ENCODE measurements around the gene TRMT10C.
A peak's percentile ranks its signal among the peaks of the same experiment; 100 is the strongest.
"Not testable (repeated sequence)": the region's sequence is repeated elsewhere in the genome, so short reads cannot be mapped to it uniquely, and the experiment has no call there.

Gene TRMT10C

DNA sequence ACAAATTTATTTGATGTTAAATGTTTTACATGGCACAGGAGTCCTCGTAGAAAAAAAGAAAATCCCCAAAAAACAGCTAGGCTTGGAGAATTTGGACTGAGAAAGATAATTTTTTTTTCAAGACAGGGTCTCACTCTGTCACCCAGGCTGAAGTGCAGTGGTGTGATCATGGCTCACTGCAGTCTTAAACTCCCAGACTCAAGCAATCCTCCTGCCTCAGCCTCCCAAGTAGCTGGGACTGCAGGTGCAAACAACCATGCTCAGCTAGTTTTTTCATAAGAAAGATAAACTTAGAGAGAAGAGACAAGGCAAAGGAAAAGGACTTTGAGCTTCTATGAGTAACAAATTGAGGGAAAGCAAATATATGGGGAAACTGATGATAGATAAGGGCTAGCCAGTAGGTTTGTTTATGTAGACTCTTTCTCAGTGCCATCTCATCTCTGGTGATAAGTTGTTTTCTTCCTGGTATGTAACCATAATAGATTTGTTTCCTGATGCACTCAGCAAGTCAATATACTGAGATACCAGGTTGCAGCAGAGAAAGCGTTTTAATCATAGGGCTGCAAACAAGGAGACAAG, 13.1 kb upstream of the TRMT10C start:
- no peak for DNase-seq (ENCODE audit: low read depth, low spot score)
- H3K27me3 ChIP-seq (ENCODE audit: control insufficient read depth, insufficient read depth, low read length), result no peaks in the 10 kb centered on the region
- no peak overlapping the region for H3K27ac ChIP-seq (ENCODE audit: low read length)
- no CpG with 5 or more reads among the region's 2 CpGs for WGBS (ENCODE audit: insufficient coverage, insufficient read length)
- no peaks in the 10 kb centered on the region for H3K36me3 ChIP-seq (ENCODE audit: control insufficient read depth, insufficient read depth, low read length)
- no peak overlapping the region for H3K4me3 ChIP-seq (ENCODE audit: low read length)
- H3K9me3 ChIP-seq (ENCODE audit: control insufficient read depth, insufficient read depth, low read length), result no peaks in the 10 kb centered on the region
- no peaks in the 10 kb centered on the region for H3K4me1 ChIP-seq (ENCODE audit: control insufficient read depth, insufficient read depth, low read length)

DNA sequence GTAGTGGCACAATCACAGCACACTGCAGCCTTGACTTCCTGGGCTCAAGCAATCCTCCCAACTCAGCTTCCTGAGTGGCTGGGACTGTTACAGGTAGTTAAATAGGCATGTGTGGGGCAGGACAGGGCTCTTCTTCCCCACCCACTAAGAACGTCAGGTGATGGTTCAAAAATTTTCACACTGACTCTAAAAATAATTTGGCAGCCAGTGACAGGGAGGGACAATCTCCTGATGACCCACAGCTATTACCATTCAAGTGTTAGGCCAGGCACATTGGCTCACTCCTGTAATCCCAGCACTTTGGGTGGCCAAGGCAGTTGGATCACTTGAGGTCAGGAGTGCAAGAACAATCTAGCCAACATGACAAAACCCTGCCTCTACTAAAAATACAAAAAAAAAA, 12.2 kb upstream of the TRMT10C start:
- Histone ChIP-seq H3K36me3 (ENCODE audit: control insufficient read depth, insufficient read depth, low read length) (no peaks in the 10 kb centered on the region), H3K9me3 (ENCODE audit: control insufficient read depth, insufficient read depth, low read length) (no peaks in the 10 kb centered on the region), H3K27me3 (ENCODE audit: control insufficient read depth, insufficient read depth, low read length) (no peaks in the 10 kb centered on the region), H3K4me3 (ENCODE audit: low read length) (no peak overlapping the region), H3K27ac (ENCODE audit: low read length) (no peak overlapping the region), H3K4me1 (ENCODE audit: control insufficient read depth, insufficient read depth, low read length) (no peaks in the 10 kb centered on the region)
- no peak for DNase-seq (ENCODE audit: low read depth, low spot score)
- no CpG with 5 or more reads among the region's 1 CpG for WGBS (ENCODE audit: insufficient coverage, insufficient read length)

DNA sequence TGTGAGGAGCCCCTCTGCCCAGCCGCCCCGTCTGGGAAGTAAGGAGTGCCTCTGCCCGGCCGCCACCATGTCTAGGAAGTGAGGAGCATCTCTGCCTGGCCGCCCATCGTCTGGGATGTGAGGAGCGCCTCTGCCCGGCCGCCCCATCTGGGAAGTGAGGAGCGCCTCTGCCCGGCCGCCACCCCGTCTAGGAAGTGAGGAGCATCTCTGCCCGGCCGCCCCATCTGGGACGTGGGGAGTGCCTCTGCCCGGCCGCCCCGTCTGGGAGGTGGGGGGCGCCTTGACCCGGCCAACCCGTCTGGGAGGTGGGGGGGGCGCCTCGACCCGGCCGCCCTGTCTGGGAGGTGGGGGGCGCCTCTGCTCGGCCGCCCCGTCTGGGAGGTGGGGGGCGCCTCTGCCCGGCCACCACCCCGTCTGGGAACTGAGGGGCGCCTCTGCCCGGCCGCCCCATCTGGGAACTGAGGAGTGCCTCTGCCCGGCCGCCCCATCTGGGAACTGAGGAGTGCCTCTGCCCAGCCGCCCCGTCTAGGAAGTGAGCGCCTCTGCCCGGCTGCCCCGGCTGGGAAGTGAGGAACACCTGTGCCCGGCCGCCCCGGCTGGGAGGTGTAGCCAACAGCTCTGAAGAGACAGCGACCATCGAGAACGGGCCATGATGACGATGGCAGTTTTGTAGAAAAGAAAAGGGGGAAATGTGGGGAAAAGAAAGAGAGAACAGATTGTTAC, 10.1 kb upstream of the TRMT10C start:
- not testable (repeated sequence) for H3K36me3 ChIP-seq (ENCODE audit: control insufficient read depth, insufficient read depth, low read length); H3K27ac ChIP-seq (ENCODE audit: low read length); DNase-seq (ENCODE audit: low read depth, low spot score); H3K27me3 ChIP-seq (ENCODE audit: control insufficient read depth, insufficient read depth, low read length); H3K4me3 ChIP-seq (ENCODE audit: low read length); H3K4me1 ChIP-seq (ENCODE audit: control insufficient read depth, insufficient read depth, low read length); H3K9me3 ChIP-seq (ENCODE audit: control insufficient read depth, insufficient read depth, low read length)
- WGBS (ENCODE audit: insufficient coverage, insufficient read length), result no CpG with 5 or more reads among the region's 50 CpGs

DNA sequence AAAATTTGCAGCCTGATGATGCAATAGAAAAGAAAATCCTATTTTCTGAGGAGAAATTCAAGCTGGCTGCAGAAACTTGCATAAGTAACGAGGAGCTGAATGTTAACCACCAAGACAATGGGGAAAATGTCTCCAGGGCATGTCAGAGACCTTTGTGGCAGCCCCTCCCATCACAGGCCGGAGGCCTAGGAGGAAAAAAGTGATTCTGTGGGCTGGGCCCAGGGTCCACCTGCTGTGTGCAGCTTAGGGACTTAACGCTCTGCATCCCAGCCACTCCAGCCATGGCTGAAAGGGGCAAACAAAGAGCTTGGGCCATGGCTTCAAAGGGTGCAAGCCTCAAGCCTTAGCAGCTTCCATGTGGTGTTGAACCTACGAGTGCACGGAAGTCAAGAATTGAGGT, 8.3 kb upstream of the TRMT10C start:
- not testable (repeated sequence) for H3K9me3 ChIP-seq (ENCODE audit: control insufficient read depth, insufficient read depth, low read length); H3K27me3 ChIP-seq (ENCODE audit: control insufficient read depth, insufficient read depth, low read length); H3K4me1 ChIP-seq (ENCODE audit: control insufficient read depth, insufficient read depth, low read length); H3K36me3 ChIP-seq (ENCODE audit: control insufficient read depth, insufficient read depth, low read length); H3K4me3 ChIP-seq (ENCODE audit: low read length); DNase-seq (ENCODE audit: low read depth, low spot score); H3K27ac ChIP-seq (ENCODE audit: low read length)
- no CpG with 5 or more reads among the region's 5 CpGs for WGBS (ENCODE audit: insufficient coverage, insufficient read length)

DNA sequence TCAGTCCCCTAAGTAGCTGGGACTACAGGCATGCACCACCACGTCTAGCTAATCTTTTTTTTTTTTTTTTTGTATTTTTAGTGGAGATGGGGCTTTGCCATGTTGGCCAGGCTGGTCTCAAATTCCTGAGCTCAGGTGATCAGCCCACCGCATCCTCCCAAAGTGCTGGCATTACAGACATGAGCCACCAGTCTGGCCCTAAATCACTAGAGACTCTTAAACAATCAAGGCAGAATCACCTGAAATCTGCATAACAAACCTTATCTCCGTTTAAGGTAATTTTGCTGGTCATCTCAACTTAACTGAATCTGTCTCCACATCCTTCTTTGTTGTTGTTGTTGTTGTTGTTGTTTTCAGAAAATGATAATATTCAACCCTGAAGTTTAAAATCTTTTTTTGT, 5.6 kb upstream of the TRMT10C start:
- Histone ChIP-seq H3K4me1 (ENCODE audit: control insufficient read depth, insufficient read depth, low read length) (no peaks in the 10 kb centered on the region), H3K9me3 (ENCODE audit: control insufficient read depth, insufficient read depth, low read length) (no peaks in the 10 kb centered on the region), H3K4me3 (ENCODE audit: low read length) (no peak overlapping the region), H3K36me3 (ENCODE audit: control insufficient read depth, insufficient read depth, low read length) (no peaks in the 10 kb centered on the region), H3K27me3 (ENCODE audit: control insufficient read depth, insufficient read depth, low read length) (no peaks in the 10 kb centered on the region), H3K27ac (ENCODE audit: low read length) (no peak overlapping the region)
- peak; percentile 22 for DNase-seq (ENCODE audit: low read depth, low spot score)
- WGBS (ENCODE audit: insufficient coverage, insufficient read length), result no CpG with 5 or more reads among the region's 3 CpGs

DNA sequence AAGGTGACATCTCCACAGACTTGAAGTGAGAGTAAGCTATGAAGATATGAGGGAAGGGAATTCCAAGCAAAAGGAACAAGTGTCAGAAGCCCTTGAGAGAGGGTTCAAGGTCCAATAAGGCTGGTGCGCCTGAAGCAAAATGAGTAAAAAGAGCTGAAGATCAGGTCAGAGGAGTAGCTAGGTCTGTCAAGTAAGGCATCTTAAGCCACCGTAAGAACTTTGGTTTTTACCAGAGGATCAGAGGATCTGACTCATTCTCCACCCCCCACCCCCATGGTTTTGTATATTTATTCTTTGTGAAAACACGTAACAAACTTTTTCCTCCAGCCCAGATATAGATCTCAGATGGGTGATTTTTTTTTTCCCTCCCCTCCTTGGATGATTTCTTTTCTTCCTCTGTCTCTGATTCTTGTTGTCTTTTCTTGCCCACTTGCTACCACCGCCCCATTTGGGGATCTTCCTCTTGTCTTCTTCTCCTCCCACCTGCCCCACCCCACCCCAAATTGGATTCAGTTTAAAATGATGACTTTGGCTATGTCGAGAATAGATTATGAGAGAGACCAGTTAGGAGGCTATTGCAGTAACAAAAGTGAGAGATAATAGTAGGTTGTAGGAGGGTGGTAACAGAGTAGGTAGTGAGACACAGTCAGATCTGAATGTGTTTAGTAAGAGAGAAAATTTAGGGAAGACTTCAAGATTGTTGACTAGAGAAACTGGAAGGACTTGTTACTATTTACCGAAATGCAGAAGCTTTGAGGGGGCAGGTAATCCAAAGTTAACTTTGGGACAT, 6.1 kb downstream of the TRMT10C start:
- no peak for DNase-seq (ENCODE audit: low read depth, low spot score)
- Histone ChIP-seq H3K4me1 (ENCODE audit: control insufficient read depth, insufficient read depth, low read length) (no peaks in the 10 kb centered on the region; the same call in 1 of the 2 replicates), H3K27ac (ENCODE audit: low read length) (no peak overlapping the region), H3K4me3 (ENCODE audit: low read length) (no peak overlapping the region), H3K27me3 (ENCODE audit: control insufficient read depth, insufficient read depth, low read length) (no peaks in the 10 kb centered on the region), H3K9me3 (ENCODE audit: control insufficient read depth, insufficient read depth, low read length) (no peaks in the 10 kb centered on the region), H3K36me3 (ENCODE audit: control insufficient read depth, insufficient read depth, low read length) (no peaks in the 10 kb centered on the region; the same call in 1 of the 2 replicates)
- WGBS (ENCODE audit: insufficient coverage, insufficient read length), result no CpG with 5 or more reads among the region's 6 CpGs

DNA sequence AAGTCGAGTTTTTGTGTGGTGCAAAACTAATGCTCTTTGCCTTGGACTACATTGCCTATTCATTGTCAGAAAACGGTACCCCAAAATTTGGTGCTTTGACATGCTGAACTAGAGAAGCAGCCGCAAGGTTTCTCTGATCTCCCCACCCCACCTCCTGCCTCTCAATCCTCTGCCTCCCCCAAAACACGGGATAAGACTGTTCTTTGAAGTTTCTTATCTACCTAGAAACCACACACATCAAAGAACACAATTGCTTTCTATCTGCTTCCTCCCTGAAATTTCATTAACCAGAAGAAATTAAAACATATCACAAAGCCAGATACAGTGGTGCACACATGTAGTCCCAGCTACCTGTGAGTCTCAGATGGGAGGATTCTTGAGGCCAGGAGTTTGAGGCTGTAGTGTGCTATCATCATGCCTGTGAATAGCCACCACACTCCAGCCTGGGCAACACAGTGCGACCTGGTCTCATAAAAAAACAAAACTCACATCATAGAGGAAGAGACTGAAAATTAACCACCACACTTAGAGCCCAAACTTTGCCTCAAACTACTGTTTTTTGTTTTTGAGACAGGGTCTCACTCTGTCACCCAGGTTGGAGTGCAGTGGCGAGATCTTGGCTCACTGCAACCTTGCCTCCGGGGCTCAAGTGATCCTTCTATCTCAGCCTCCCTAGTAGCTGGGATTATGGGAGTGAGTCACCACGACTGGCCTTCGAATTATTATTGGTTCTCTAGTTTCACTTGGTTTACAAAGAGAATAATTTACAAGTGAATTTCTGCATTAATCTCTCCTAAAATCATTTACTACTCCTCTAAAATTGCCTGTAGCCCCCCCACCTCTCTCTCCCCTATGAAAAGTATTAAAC, 9.6 kb downstream of the TRMT10C start:
- H3K36me3 ChIP-seq (ENCODE audit: control insufficient read depth, insufficient read depth, low read length), result no peaks in the 10 kb centered on the region
- no peaks in the 10 kb centered on the region for H3K4me1 ChIP-seq (ENCODE audit: control insufficient read depth, insufficient read depth, low read length)
- no peak for DNase-seq (ENCODE audit: low read depth, low spot score)
- H3K27ac ChIP-seq (ENCODE audit: low read length), result no peak overlapping the region
- no peaks in the 10 kb centered on the region for H3K9me3 ChIP-seq (ENCODE audit: control insufficient read depth, insufficient read depth, low read length)
- WGBS (ENCODE audit: insufficient coverage, insufficient read length), result no CpG with 5 or more reads among the region's 9 CpGs
- no peak overlapping the region for H3K4me3 ChIP-seq (ENCODE audit: low read length)
- H3K27me3 ChIP-seq (ENCODE audit: control insufficient read depth, insufficient read depth, low read length), result no peaks in the 10 kb centered on the region

DNA sequence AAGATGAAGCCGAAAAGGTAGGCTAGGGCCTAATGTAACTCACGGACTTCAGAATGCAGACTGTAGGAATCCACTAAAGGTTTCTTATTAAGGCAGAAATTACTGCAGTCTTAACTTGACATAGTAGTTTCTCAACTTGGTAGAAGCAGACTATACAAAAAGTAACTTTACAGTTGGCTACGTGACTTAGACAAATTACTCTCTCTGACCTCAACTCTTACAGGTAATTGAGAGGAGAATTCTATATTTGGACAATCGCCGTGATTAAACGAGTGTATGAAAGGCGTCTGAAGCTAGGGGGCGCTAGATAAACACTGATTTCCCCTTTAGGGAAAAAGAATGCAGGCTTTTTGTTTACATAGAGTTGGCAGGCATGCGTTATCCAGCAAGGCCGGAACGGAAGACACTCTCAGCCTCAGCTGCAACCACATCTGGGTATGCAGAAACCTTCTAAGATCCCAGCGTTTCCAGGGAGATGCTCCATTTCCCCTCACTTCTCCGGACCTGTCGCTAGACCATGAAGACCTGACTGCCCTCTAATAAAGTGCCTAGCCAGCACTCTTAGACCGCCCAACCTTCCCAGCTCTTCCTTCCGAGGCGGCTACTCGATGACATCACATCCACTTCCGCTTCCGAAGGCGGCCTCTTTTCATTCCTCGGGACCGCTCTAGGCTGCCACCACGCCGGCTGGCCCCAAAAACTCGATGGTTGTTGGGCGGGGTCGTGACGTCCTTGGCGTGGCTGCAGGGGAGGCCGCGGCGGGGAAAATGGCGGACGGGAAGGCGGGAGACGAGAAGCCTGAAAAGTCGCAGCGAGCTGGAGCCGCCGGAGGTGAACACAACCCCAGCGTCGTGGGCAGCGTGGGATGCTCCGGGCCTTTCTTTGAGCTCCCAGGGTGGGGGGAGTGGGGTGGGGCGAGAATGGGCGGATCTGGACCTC, 12.1 kb downstream of the TRMT10C start, which contains the start of gene PCNP:
Gene PCNP, plus strand, starts transcription at position 732 of the 939 bp plus-strand sequence. Its CDS starts 36 bp downstream, at position 768.
- H3K36me3 ChIP-seq (ENCODE audit: control insufficient read depth, insufficient read depth, low read length), result no peaks in the 10 kb centered on the region
- no CpG with 5 or more reads among the region's 47 CpGs for WGBS (ENCODE audit: insufficient coverage, insufficient read length)
- no peak within 1 kb of the TSS for H3K27ac ChIP-seq (ENCODE audit: low read length)
- peak; percentile 96 for DNase-seq (ENCODE audit: low read depth, low spot score)
- peak within 1 kb of the TSS; percentile 89 for H3K4me3 ChIP-seq (ENCODE audit: low read length)
- no peaks in the 10 kb centered on the region for H3K9me3 ChIP-seq (ENCODE audit: control insufficient read depth, insufficient read depth, low read length)
- no peaks in the 10 kb centered on the region for H3K27me3 ChIP-seq (ENCODE audit: control insufficient read depth, insufficient read depth, low read length)
- H3K4me1 ChIP-seq (ENCODE audit: control insufficient read depth, insufficient read depth, low read length), result no peaks in the 10 kb centered on the region

DNA sequence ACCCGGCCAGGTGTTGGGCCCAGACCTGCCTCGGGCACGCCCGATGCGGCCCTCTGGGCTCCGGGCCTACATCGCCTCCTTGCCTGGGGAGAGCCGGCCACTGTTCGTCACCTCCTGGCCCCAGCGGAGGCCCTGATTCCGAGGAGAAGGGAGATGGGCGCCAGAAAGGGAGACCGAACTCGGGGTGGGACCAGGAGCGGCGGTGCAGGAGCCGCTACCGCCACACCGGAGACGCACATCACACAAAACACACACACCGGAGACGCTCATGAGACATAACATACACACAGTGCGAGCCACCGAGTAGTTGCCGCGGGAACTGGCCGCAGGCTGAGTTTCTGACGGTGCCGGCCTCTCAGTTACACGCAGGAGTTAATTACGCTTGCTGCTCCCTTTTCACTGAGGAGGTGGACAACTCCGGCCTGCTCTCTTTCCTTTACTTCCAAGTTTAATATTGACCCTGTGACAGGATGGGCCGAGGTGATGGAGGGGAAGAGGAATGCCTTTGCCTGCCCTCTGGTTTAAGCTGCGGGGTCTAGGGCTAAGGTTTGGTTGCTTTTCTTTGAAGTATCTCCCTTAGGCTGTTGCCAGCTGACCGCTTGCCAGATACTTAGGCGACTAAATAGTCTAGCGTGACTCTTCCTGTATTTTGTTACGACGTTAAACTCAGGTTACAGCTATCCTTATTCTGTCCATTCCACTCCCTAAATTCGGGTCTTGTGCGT, 12.9 kb downstream of the TRMT10C start:
- H3K36me3 ChIP-seq (ENCODE audit: control insufficient read depth, insufficient read depth, low read length), result peaks cover under 1% of the 10 kb centered on the region; the same call in 1 of the 2 replicates
- no peaks in the 10 kb centered on the region for H3K27me3 ChIP-seq (ENCODE audit: control insufficient read depth, insufficient read depth, low read length)
- no CpG with 5 or more reads among the region's 41 CpGs for WGBS (ENCODE audit: insufficient coverage, insufficient read length)
- no peaks in the 10 kb centered on the region for H3K4me1 ChIP-seq (ENCODE audit: control insufficient read depth, insufficient read depth, low read length)
- H3K4me3 ChIP-seq (ENCODE audit: low read length), result peak overlapping the region; percentile 89
- DNase-seq (ENCODE audit: low read depth, low spot score), result no peak
- no peaks in the 10 kb centered on the region for H3K9me3 ChIP-seq (ENCODE audit: control insufficient read depth, insufficient read depth, low read length)
- no peak overlapping the region for H3K27ac ChIP-seq (ENCODE audit: low read length)

All from iPS DF 6.9 (cell line).